Esophagus muscularis mucosa (tissue), 4 donors: Measurements from ENCODE around the gene WDR89. TPM values are rescaled to one million over a fixed set of nuclear protein-coding genes. Genes with fewer than 3 reads are reported as not detected.

Source experiments
- DNase-seq: peaks from one replicate; pipeline ENCODE4 v3.0.0-alpha.2; 2017; ENCODE audit errors: extremely low spot score
- H3K27ac ChIP-seq, 4 donors: fragments of 200-600 bp; sonication (generic); replicated peaks in 1 of 4; 1 replicate in 3 of 4; 2 replicates in 1 of 4; pipeline ENCODE4 v1.5.1; 2016 to 2019; ENCODE audit warnings: mild to moderate bottlenecking in 1 of 4
- H3K27me3 ChIP-seq, 4 donors: fragments of 200-600 bp; sonication (generic); one replicate each; pipeline versions ENCODE4 v1.5.1 to v1.6.0; 2016 to 2019
- H3K36me3 ChIP-seq, 4 donors: fragments of 200-600 bp; sonication (generic); one replicate each; pipeline ENCODE4 v1.5.1; 2016 to 2019
- H3K4me1 ChIP-seq, 4 donors: fragments of 200-600 bp; sonication (generic); one replicate each; pipeline ENCODE4 v1.5.1; 2016 to 2019
- H3K4me3 ChIP-seq, 4 donors: fragments of 200-600 bp; sonication (generic); 1 replicate in 2 of 4; 2 replicates in 2 of 4; pipeline ENCODE4 v1.5.1; 2016 to 2019; ENCODE audit warnings: mild to moderate bottlenecking in 4 of 4, moderate library complexity in 1 of 4
- H3K9me3 ChIP-seq, 4 donors: fragments of 200-600 bp; sonication (generic); 1 replicate in 3 of 4; 2 replicates in 1 of 4; pipeline ENCODE4 v1.5.1; 2016 to 2019
- CTCF ChIP-seq, 3 experiments: fragments of 200-600 bp in 2 of 3; fragments of 450-650 bp in 1 of 3; sonication (generic) in 2 of 3; IDR thresholded peaks; one replicate each; pipeline ENCODE4 v1.5.1; 2017 to 2019; ENCODE audit warnings: antibody characterized with exemption in 3 of 3, mild to moderate bottlenecking in 2 of 3, moderate library complexity in 1 of 3
- EP300 ChIP-seq: sonication (generic); formaldehyde crosslinking; IDR thresholded peaks from one replicate; pipeline ENCODE4 v1.6.1; 2017; ENCODE audit warnings: antibody characterized with exemption
- POLR2A ChIP-seq: fragments of 450-650 bp; IDR thresholded peaks from one replicate; pipeline ENCODE4 v1.6.1; 2017; ENCODE audit warnings: antibody characterized with exemption, moderate library complexity, mild to moderate bottlenecking, low read depth
- POLR2AphosphoS5 ChIP-seq, 2 donors: sonication (generic); formaldehyde crosslinking; IDR thresholded peaks; one replicate each; pipeline ENCODE4 v1.6.1; 2017; ENCODE audit warnings: antibody characterized with exemption in 2 of 2
- WGBS: methylation state at CpG from one replicate; pipeline ENCODE4 v1.1.5; 2018; 5-methylcytosine and 5-hydroxymethylcytosine counted together
- intact Hi-C: fragments of 100-400 bp; cut with DNase I; formaldehyde crosslinking; loops from one replicate; pipeline ENCODE4 v1.15.1; 2023
- total RNA-seq, 4 donors: library from RNA; depleted of rRNA; stranded (reverse); fragments of >200 nt; gene quantifications; one replicate each; pipeline versions ENCODE4 v1.1.0 to v1.2.1, GENCODE V29; 2016

WDR89 gene
- total RNA-seq, 4 donors from 2014 or later, result 4.5 to 9.6 (median 6.9) TPM

- WGBS, result 38% methylated on average over 4 of the region's 4 CpGs
- Histone ChIP-seq H3K4me3 (no peak overlapping the region), H3K27ac (no peak overlapping the region), H3K4me1 (peaks cover 0 to 8% (median 3%) of the 10 kb centered on the region in 4 donors), H3K36me3 (peaks cover 0 to 5% (median 4%) of the 10 kb centered on the region in 4 donors), H3K9me3 (no peaks in the 10 kb centered on the region), H3K27me3 (no peaks in the 10 kb centered on the region)
- no peak for TF ChIP-seq POLR2AphosphoS5 (IDR thresholded peaks at IDR 0.05)
- DNase-seq, result no peak
- intact Hi-C loops, result no loop called here
These were observed 26.9 kb downstream of the WDR89 start for GRCh38 chr14:63614679-63615363.

GRCh38 chr14:63611078-63611477, 30.6 kb downstream of the WDR89 start:
- H3K4me3 ChIP-seq, result no peak overlapping the region
- peaks cover 0 to 8% (median 3%) of the 10 kb centered on the region in 4 donors for H3K4me1 ChIP-seq
- WGBS, result 94% methylated on average over 7 of the region's 7 CpGs
- no peaks in the 10 kb centered on the region for H3K27me3 ChIP-seq
- no peak for DNase-seq
- intact Hi-C loops, result no loop called here
- no peaks in the 10 kb centered on the region for H3K9me3 ChIP-seq
- no peak overlapping the region for H3K27ac ChIP-seq
- H3K36me3 ChIP-seq, result peaks cover 0 to 1% (median 0%) of the 10 kb centered on the region in 4 donors
- TF ChIP-seq POLR2A (no peak), CTCF (IDR thresholded peaks at IDR 0.05) (no peak), POLR2AphosphoS5 (IDR thresholded peaks at IDR 0.05) (no peak), EP300 (no peak)

GRCh38 chr14:63605041-63605532, 36.6 kb downstream of the WDR89 start:
- H3K36me3 ChIP-seq, result peaks cover 0 to 20% (median 0%) of the 10 kb centered on the region in 4 donors
- no peak overlapping the region for H3K27ac ChIP-seq
- H3K4me1 ChIP-seq, result no peaks in the 10 kb centered on the region
- intact Hi-C loops, result no loop called here
- H3K27me3 ChIP-seq, result no peaks in the 10 kb centered on the region
- TF ChIP-seq POLR2A, result no peak
- no peak for TF ChIP-seq EP300
- no peak for TF ChIP-seq CTCF (IDR thresholded peaks at IDR 0.05)
- no peak for TF ChIP-seq POLR2AphosphoS5 (IDR thresholded peaks at IDR 0.05)
- no peak overlapping the region for H3K4me3 ChIP-seq
- WGBS, result 91% methylated on average over 10 of the region's 10 CpGs
- DNase-seq, result no peak
- no peaks in the 10 kb centered on the region for H3K9me3 ChIP-seq

GRCh38 chr14:63604626-63605025, 37.0 kb downstream of the WDR89 start:
- 92% methylated on average over 5 of the region's 5 CpGs for WGBS
- Histone ChIP-seq H3K27me3 (no peaks in the 10 kb centered on the region), H3K27ac (no peak overlapping the region), H3K4me1 (no peaks in the 10 kb centered on the region), H3K4me3 (no peak overlapping the region), H3K9me3 (no peaks in the 10 kb centered on the region), H3K36me3 (peaks cover 0 to 21% (median 2%) of the 10 kb centered on the region in 4 donors)
- intact Hi-C loops, result no loop called here
- TF ChIP-seq POLR2AphosphoS5 (IDR thresholded peaks at IDR 0.05), result no peak
- TF ChIP-seq CTCF (IDR thresholded peaks at IDR 0.05), result no peak
- no peak for TF ChIP-seq EP300
- TF ChIP-seq POLR2A, result no peak
- no peak for DNase-seq

- WGBS, result 85% methylated on average over 5 of the region's 5 CpGs
- Histone ChIP-seq H3K9me3 (no peaks in the 10 kb centered on the region), H3K27ac (no peak overlapping the region), H3K27me3 (no peaks in the 10 kb centered on the region), H3K4me1 (no peaks in the 10 kb centered on the region), H3K4me3 (no peak overlapping the region), H3K36me3 (peaks cover 2 to 29% (median 10%) of the 10 kb centered on the region in 4 donors)
- no peak for TF ChIP-seq POLR2A
- TF ChIP-seq POLR2AphosphoS5 (IDR thresholded peaks at IDR 0.05), result no peak
- TF ChIP-seq EP300, result no peak
- TF ChIP-seq CTCF (IDR thresholded peaks at IDR 0.05), result no peak
- no peak for DNase-seq
- intact Hi-C loops, result no loop called here
These were observed 37.9 kb downstream of the WDR89 start for GRCh38 chr14:63603749-63604277.
